HG03575 (cell line): ENCODE data around the gene TUBB2B.
"Not testable (repeated sequence)": the region's sequence is repeated elsewhere in the genome, so short reads cannot be mapped to it uniquely, and the experiment has no call there.

Experiments used
- ATAC-seq: cut with Tn5 transposase; IDR thresholded peaks from one replicate; pipeline ENCODE4 v1.9.1; 2021; ENCODE audit not compliant: unreplicated experiment, insufficient number of reproducible peaks, low FRiP score; ENCODE audit errors: extremely low read depth

TUBB2B gene

DNA sequence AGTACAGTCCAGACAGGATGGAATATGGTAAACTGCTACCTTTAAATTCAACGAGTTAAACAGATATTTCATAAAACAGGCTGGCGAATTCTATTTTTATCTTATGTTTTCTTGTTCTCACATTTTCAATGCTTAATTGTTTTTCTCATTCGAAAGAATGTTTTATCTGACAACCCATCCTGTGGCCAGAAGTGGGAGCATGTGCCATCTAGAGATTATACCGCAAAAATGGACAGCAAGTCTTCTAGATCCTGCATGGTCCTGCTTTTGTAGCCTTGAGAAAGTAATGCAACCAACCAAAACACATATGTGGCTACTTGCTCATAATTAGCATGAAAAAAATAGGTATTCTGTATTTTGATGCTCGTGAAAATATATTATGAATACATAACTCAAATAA, 30.7 kb downstream of the TUBB2B start:
- ATAC-seq, result no peak

DNA sequence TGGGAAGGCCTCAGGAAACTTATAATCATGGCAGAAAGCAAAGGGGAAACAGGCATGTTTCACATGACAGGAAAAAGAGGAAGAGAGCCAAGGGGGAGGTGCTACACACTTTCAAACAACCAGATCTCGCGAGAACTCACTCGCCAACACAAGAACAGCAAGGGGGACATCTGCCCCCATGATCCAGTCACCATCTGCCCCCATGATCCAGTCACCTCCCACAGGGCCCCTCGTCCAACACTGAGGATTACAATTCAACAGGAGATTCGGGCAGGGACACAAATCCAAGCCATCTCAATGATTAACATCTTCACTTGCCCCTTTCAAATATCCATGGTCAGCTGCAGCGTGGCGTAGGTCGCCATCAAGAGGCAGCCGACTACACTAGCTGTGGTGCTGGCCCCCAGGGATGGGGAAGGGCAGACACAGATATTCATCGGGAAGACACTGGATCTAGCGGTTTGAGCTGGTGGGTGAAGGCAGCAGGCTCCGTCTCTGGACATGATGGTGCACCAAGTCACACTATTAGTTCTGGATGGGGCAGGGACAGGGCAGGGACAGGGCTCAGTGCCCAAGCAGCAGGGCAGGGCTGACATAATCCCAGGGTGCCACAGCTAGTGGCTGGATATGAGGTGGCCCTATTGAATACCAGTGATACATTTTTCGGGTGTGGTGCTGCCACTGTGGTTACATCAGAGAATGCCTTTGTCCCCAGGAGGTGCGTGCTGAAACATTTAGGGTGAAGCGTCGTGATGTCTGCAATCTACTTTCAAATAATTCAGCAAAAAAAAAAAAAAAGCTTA, 31.6 kb downstream of the TUBB2B start:
- no peak for ATAC-seq

DNA sequence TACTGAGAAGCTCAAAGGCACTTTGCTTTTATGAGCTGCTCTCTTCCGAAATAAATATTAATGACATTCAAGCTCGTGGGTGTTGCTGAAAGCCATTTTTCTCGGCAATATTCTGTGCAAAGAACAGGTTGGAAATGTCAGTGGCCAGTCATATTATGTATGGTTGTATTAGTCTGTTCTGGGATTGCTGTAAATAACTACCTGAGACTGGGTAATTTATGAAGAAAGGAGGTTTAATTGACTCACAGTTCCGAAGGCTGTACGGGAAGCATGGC, 32.1 kb downstream of the TUBB2B start:
- no peak for ATAC-seq

DNA sequence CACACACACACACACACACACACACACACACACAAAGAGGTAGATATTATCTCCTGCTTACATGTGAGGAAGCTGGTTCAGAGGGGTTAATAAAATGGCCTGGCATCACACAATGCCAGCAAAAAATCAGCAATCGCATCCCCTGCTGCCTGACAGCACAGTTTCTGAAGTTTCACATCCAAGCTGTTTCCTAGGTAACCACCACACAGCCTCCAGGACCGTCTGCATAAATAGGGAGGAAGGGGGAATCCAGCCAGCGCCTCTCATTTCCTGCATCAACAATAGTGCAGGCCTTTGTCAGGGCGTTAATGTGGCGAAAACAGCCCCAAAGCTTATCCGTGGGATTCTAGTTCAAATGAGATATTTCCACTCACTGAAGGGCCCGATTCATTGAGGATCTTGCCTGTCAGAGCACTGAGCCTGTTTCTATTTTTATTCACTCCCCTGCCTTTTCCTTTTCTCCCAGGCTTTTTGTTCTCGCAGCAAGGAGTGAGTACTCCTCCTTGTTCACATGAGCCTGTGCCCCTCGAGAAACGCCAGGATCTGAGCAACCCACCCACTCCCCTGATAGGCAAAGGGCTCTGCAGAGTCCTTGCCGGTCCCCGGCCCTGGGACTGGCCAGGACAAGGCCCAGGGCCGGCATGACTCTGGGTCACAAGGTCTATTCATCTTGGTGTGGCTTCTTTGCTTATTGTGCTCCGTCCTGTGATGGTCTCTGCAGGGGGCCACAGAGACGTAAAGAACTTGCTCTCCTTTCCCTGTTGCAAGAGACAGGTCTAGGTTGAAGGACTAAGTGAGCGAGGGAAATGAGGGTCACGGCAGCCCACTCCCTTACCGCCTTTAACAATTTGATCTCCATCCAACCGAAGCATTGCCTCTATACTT, 32.7 kb downstream of the TUBB2B start:
- no peak for ATAC-seq

DNA sequence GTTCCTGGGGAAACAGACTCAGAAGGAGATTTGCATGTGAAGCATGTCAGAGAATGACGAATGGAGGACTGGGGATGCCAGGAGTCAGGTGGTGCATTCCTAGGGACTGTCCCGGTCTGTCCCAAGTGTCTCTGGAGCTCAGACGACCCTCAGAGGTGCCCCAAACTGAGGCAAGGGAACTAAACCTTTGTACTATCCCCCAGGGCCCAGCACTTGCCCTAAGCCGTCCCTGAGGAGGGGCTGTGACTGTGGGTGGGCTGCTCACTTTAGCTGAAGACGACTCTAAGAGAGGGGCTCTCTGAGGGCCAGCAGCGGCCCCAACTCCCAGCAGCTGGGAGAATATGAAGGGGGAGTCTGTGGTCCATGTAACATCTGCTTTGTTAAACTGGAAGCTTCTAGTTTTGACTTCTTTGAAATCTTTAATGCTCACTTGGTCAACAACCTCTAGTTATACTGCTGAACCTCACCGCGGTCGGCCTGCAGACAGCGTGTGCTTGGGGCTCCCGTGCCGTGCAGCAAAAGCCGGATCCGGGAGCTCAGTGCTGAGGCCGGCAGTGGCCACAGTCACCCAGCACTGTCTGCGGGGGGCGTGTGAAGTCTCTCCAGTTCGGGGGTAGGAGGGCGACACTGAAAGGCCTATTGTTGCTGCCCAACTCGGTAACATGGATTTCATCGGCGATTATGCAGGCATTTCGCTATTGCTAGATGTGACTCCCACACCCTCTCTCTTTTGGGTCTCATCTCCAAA, 34.2 kb downstream of the TUBB2B start:
- ATAC-seq, result no peak

DNA sequence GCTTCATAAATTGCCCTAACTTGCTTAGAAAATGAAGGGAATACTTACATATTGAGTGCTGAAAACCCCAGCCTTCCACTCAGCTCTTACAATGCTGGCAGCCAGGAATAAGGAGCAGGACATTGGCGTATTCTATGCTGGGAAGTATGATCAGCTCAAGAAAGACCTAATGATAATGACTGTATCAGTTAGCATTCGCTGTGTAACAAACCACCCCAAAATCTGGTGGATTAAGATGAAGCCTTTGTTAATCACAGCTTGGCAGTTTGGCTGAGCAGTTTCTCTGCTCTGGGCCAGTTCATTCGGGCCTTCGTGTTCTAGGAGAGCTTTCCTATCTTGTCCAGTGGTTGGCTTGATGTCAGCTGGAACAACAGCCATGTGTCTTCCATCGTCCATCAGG, 36.7 kb downstream of the TUBB2B start:
- ATAC-seq, result no peak

DNA sequence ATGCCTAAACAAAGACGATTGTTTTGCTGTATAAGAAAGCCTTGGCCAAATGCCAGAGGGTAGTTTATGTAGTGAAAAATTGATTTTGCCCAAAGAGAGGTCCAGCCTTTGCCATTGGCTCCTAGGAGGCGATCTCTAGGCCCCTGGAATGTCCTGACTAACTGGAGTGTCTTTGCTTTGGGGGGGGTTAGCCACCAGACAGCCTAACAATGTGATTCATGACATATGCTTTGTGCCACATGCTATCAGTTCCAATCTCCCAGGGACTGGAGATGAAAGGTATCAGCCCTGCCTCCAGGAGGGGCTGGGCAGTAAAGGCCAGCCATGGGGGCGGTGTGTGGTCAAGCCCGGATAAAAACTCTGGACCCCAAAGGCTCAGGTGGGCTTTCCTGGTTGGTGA, 37.4 kb downstream of the TUBB2B start:
- no peak for ATAC-seq

DNA sequence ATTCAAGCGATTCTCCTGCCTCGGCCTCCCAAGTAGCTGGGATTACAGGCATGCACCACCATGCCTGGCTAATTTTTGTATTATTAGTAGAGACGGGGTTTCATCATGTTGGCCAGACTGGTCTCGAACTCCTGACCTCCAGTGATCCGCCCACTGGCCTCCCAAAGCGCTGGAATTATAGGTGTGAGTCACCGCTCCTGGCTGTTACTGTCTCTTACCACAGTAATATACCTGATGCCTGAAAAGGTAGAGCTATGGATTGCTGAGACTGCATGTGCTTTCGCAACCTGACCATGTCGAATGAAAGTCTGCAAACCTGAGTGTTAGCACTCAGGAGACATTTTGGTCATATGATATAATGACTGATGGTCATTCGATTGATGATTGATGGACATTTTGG, 38.3 kb downstream of the TUBB2B start:
- ATAC-seq, result not testable (repeated sequence)

DNA sequence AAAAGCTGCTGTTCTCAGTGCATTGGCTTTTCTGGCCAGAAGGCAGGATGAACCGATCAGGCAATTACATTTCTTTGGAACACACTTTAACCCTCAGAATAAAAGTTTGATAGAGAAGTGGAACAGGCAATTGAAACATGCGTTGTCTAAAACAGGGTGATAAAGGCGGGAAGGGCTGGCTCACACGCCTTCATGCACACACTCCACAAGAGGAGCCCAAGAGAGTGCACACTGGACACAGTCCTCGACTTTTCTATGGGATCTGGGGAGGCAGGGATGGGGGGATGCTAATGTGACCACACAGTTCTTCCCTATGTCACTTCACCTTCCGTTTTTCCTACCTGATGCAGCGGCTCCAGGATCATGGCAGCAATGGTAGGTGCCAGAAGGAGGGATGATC, 39.2 kb downstream of the TUBB2B start:
- no peak for ATAC-seq

DNA sequence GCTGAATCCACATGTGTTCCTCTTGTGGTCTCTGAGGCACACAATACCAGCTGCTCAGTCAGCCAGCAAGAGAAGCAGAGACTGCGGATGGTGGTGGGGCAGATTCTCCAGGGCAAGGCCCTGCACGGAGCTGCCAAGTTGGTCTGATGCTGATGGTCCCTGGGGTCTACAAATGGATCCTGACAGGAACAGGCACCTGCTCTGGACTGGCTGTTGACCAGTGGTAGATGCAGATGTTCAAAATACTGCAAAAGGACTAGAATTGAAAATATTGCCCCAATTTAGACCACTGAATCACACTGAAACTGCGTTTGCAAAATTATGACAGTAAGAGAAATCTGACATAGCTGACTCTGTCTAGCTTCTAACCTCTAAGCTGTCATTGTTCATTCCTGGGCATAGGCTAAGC, 40.5 kb downstream of the TUBB2B start:
- ATAC-seq, result no peak

DNA sequence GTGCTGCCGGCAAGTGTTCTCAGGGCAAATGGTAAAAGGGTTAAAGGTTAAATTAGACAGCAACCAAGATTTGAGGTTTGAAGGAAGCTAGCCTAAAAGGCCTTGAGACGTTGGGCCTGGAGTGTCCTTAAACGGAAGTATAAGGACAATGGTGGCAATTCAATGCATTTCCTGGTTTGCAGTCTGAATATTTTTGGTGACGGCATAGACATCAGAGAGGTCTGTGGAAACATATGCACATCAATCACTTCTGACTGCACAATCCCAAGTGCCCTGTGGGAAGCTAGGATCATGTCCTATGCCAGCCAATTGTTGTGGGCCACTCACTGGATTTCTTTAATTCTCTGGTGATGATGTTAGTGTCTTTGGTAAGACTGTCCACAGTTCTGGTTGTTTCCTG, 44.4 kb downstream of the TUBB2B start:
- ATAC-seq, result no peak

DNA sequence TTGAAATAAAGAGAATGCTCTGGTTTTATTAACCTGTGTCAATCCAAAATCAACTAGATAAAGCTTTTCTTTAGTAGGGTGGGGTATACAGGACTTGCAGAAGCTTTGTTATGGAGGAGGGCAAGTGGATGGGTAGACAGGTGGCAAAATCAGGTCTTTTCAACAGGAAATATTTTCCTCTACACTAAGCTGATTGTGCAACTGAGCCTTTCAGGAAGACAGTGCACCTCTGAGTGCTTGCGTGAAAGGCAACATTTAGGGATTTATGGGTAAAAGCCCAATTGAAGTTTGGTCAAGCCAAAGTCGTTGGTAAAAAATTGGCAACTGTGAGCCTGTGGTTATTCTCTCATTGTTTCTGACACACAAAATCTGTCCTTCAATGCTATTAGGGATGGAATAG, 46.3 kb downstream of the TUBB2B start:
- ATAC-seq, result no peak

DNA sequence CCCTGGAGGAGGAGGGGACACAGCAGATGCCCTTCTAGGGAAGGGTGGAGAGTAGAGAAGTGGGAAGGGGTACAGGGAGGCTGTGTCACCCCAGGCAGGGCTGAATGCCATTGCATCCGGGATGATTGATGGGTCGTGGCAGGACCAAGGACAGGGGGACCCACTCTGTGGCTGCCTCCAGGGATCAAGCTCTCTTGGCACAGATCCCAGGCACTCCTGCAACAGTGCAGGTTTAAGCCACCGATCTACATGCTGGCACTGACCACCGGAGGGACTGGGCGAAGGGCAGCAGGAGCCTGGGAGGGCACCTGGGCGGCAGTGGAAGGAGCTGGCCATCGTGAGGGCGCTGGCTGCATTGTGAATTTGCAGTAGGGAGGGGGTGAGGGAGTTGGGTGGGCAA, 47.5 kb downstream of the TUBB2B start:
- ATAC-seq, result not testable (repeated sequence)

DNA sequence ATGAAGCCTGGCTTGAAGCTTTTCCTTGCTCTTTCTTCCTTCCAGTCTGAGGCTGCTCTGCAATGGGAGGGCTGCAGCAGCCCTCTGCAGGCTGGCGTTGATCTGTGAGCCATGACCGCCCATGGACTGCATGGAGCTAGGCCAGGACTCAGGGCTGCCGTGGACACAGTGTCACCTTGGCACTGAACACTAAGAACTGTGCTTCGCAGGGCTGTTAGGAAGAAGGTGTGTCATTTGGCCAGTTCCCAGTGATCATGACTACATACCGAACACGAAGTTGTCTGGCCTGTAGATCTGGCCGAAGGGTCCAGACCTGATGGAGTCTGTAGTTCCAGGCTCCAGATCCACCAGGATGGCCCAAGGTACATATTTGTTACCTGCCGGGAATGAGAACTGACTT, 48.8 kb downstream of the TUBB2B start:
- not testable (repeated sequence) for ATAC-seq

DNA sequence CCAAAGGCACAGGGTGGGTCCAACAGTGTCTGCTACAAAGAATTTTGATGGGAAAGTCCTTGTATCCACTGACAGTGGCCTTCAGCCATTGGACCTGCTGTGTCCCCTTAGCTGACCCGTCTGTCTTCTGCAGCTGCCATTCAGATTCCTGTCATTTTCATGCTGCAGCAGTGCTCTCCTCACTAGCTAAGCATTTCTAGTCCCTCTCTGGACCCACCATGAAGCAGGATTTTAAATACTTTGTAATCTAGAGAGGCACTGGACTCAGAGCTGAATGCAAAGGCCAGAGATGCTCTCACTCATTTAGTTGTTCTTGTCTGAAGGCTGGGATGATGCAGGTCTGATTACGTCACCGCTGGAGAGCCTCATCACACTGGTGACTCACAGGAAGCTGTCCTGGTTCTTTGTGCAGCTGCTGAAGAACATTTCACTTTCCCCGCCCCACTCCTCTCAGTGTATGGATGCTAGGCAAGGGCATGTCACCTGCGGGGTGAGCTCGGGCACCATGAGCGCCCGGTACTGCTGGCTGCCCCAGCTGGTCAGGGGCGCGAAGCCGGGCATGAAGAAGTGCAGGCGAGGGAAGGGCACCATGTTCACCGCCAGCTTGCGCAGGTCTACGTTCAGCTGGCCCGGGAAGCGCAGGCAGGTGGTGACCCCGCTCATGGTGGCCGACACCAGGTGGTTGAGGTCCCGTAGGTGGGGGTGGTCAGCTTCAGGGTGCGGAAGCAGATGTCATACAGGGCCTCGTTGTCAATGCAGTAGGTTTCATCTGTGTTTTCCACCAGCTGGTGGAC, 50.7 kb downstream of the TUBB2B start:
- ATAC-seq, result no peak

DNA sequence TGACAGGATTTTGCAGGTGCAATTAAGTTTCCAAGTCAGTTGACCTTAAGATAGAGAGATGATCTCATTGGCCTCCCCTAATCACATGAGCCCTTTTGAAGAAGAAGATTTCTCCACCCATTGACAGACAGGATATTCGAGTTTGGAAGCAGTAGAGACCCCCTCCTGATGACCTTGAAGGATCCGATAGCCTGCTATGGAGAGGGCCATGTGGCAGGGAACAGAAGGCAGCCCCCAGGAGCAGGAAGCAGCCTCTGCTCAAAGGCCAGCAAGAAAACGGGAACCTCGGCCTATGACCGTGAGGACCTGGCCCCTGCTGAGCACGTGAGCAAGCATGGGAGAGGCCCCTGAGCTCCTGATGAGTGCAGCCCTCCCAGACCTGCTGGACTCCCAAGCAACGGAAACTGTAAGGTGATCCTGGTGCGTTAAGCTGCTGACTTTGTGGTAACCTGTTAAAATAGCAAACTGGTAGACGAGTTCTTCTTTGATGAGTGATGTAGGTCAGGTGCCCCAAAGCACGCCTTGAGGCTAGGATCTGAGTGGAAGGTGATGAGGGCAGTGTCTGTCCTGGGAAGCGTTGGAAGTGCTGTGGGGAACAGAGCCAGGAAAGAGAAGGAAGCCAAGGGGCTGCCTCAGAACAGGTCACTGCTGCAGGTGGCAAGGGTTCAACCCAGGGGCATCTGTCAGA, 51.6 kb downstream of the TUBB2B start:
- no peak for ATAC-seq
